ENCODE results near the gene STX17. TPM values are rescaled to one million over a fixed set of nuclear protein-coding genes. Genes with fewer than 3 reads are reported as not detected.

STX17 gene
- total and polyA plus RNA-seq, 10 of the 15 experiments (the other 5 are each of a cell fraction or from before 2014, with no cell fraction given) = 11.5 to 29.3 (median 20.0) TPM

GRCh38 chr9:99954819-99955218, 48.4 kb downstream of the STX17 start:
- ChIA-PET RAD21 (ENCODE audit: unreplicated experiment) (interaction anchor here (0.9 kb wide), 1 partner anchor 43 kb away, joined by 3 read pairs; no protein-coding TSS in a partner anchor), POLR2A (no interaction called here), CTCF (interaction anchor here (0.9 kb wide), 1 partner anchor 771 kb away, joined by 3 read pairs; no protein-coding TSS in a partner anchor), SMC1A (ENCODE audit: uncharacterized antibody, unreplicated experiment) (interaction anchor here (1.0 kb wide), 1 partner anchor 31 kb away, joined by 3 read pairs; no protein-coding TSS in a partner anchor)
- peak; percentile 17 for DNase-seq (ENCODE audit: low read depth, low spot score)
- H3K4me3 ChIP-seq = no peak overlapping the region
- TF ChIP-seq, protein P1, sequence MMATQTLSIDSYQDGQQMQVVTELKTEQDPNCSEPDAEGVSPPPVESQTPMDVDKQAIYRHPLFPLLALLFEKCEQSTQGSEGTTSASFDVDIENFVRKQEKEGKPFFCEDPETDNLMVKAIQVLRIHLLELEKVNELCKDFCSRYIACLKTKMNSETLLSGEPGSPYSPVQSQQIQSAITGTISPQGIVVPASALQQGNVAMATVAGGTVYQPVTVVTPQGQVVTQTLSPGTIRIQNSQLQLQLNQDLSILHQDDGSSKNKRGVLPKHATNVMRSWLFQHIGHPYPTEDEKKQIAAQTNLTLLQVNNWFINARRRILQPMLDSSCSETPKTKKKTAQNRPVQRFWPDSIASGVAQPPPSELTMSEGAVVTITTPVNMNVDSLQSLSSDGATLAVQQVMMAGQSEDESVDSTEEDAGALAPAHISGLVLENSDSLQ (IDR thresholded peaks at IDR 0.05) = peak; percentile 58
- TF ChIP-seq REST (IDR thresholded peaks at IDR 0.05; ENCODE audit: low read depth, low read length) = no peak
- TF ChIP-seq NRF1 (conservative IDR thresholded peaks at IDR 0.05; ENCODE audit: low read depth, low read length) = no peak
- no peak for TF ChIP-seq IRF3 (IDR thresholded peaks at IDR 0.05)
- FAIRE-seq = peak; percentile 89
- H3K27ac ChIP-seq (ENCODE audit: control insufficient read depth, insufficient read depth) = no peak overlapping the region; the same call in 1 of the 2 replicates
- peak; percentile 83 for ATAC-seq
- 45% methylated on average over 1 of the region's 1 CpG for WGBS (ENCODE audit: insufficient coverage, insufficient replicate concordance, low lambda C conversion rate, missing lambda C conversion rate)
- peaks cover 0 to 4% of the 10 kb centered on the region in 2 experiments; a peak in 1 of 4 replicates for H3K36me3 ChIP-seq (ENCODE audit: control insufficient read depth in 2 of 2, insufficient read depth in 2 of 2, low read length in 1 of 2)
- peak overlapping the region; percentile 38 for H3K4me2 ChIP-seq (ENCODE audit: control insufficient read depth, insufficient read depth)
- H3K27me3 ChIP-seq (replicated peaks in 1 of 2; ENCODE audit: control insufficient read depth in 2 of 2, insufficient read depth in 2 of 2, low read length in 1 of 2) = no peaks in the 10 kb centered on the region
- H3K9ac ChIP-seq (ENCODE audit: control insufficient read depth, insufficient read depth, low read length) = no peak overlapping the region
- intact Hi-C loops (cut with micrococcal nuclease; ENCODE audit: unreplicated experiment) (no loop called here), in situ Hi-C loops (cut with MboI) (no loop called here)
- H3K79me2 ChIP-seq (ENCODE audit: control insufficient read depth, insufficient read depth, low read length) = no peaks in the 10 kb centered on the region
- H3K4me1 ChIP-seq (ENCODE audit: control insufficient read depth, insufficient read depth, low read length) = peaks cover 19% of the 10 kb centered on the region; the same call in 1 of the 2 replicates
- H2AFZ ChIP-seq (ENCODE audit: control insufficient read depth, low read depth, low read length) = no peak overlapping the region
- no peaks in the 10 kb centered on the region for H4K20me1 ChIP-seq (ENCODE audit: control insufficient read depth, insufficient read depth)
- peaks cover 4% of the 10 kb centered on the region; the same call in 2 of the 3 replicates for H3K9me3 ChIP-seq (replicated peaks; ENCODE audit: control insufficient read depth, insufficient read depth, low read length)
- no TSS peak for BruUV-seq (replicated peaks)
